Testis (tissue), 2 donors: Measurements from ENCODE around the gene CECR2.

Source experiments
- CTCF ChIP-seq, 3 experiments: fragments of 450-650 bp in 2 of 3; fragments of 200-600 bp in 1 of 3; sonication (generic) in 1 of 3; IDR thresholded peaks; one replicate each; pipeline ENCODE4 v1.5.1; 2016 to 2019; ENCODE audit warnings: antibody characterized with exemption in 3 of 3, mild to moderate bottlenecking in 2 of 3, moderate library complexity in 1 of 3
- POLR2A ChIP-seq: fragments of 450-650 bp; IDR thresholded peaks from one replicate; pipeline ENCODE4 v1.6.1; 2017; ENCODE audit warnings: antibody characterized with exemption, mild to moderate bottlenecking, moderate library complexity

- TF ChIP-seq CTCF (IDR thresholded peaks at IDR 0.05) (no peak), POLR2A (no peak)
Observed at GRCh38 chr22:17446698-17447097, 77.4 kb downstream of the CECR2 start.
